Progenitor cell of endocrine pancreas (in vitro differentiated cells): ENCODE data around the gene PPME1. TPM values are rescaled to one million over a fixed set of nuclear protein-coding genes. Genes with fewer than 3 reads are reported as not detected.
"Not testable (repeated sequence)": the region's sequence is repeated elsewhere in the genome, so short reads cannot be mapped to it uniquely, and the experiment has no call there.

Experiments
- DNase-seq: peaks from one replicate; pipeline ENCODE4 v3.0.0; 2021; ENCODE audit warnings: low spot score; ENCODE audit not compliant: unreplicated experiment
- H3K27ac Mint-ChIP-seq: 2 replicates; pipeline ENCODE4 v1.8.0; 2021; ENCODE audit warnings: mild to moderate bottlenecking, moderate library complexity, mixed read lengths
- H3K27me3 Mint-ChIP-seq: 2 replicates; pipeline ENCODE4 v1.8.0; 2021; ENCODE audit warnings: mixed read lengths
- H3K36me3 Mint-ChIP-seq: 2 replicates; pipeline ENCODE4 v1.8.0; 2022; ENCODE audit warnings: mixed read lengths; ENCODE audit not compliant: insufficient read depth
- H3K4me1 Mint-ChIP-seq: 2 replicates; pipeline ENCODE4 v1.8.0; 2021; ENCODE audit warnings: low read depth, mixed read lengths
- H3K4me3 Mint-ChIP-seq: 2 replicates; pipeline ENCODE4 v1.8.0; 2021; ENCODE audit warnings: low read depth, mild to moderate bottlenecking, moderate library complexity, mixed read lengths
- H3K9me3 Mint-ChIP-seq: 2 replicates; pipeline ENCODE4 v1.8.0; 2021; ENCODE audit warnings: low read depth, mixed read lengths
- total RNA-seq: library from RNA; stranded (reverse); gene quantifications from 2 replicates; pipeline ENCODE4 v1.2.1, GENCODE V29; 2021
- TF ChIP-seq, protein P1 (sequence below): fragments of 200-600 bp; sonication (generic); IDR thresholded peaks from one replicate; pipeline ENCODE4 v1.5.0; 2021; ENCODE audit warnings: antibody characterized with exemption, mild to moderate bottlenecking; ENCODE audit not compliant: unreplicated experiment

PPME1 gene
- total RNA-seq, 1 donor from 2014 or later = 45.9 TPM

DNA sequence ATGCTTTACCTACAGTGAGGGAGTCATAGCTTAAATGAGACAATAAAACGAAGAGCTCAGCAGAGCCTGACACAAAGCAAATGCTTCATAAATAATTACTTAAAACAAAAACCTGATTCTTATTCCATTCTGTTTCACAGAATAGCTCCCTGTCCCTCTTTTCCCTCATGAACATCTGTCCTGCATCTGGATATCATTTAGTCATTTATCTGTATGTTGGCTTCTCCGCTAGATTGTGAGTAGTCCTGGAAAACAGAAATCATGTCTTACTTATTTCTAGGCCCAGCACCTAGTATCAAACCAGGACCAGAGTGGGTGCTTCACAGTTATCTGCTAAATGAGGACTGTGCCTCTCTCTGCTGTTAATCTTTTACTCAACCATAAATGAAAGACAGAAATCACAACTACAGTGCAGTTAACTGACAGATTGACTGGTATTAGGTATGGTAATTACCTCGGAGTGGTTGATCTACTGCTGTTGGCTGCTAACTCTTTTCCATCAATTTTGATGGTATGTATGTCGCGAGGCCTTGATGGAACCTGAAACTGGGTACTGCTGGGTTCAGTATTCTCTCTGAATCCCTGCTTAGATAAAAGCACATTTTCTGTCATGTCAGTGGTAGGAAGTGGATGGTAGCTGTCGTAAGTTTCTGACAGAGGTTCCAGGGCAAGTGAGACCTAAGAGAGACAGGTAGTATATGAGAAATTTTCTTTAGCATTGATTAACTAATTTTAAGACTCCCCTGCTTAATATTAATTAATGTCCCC, 31.8 kb upstream of the PPME1 start:
- peak overlapping the region; percentile 84 for H3K27ac Mint-ChIP-seq
- no peaks in the 10 kb centered on the region for H3K9me3 Mint-ChIP-seq
- no peak for DNase-seq
- H3K27me3 Mint-ChIP-seq = no peaks in the 10 kb centered on the region
- H3K36me3 Mint-ChIP-seq = peaks cover 13% of the 10 kb centered on the region
- H3K4me3 Mint-ChIP-seq = no peak overlapping the region
- H3K4me1 Mint-ChIP-seq = peaks cover 9% of the 10 kb centered on the region
- TF ChIP-seq, protein P1, sequence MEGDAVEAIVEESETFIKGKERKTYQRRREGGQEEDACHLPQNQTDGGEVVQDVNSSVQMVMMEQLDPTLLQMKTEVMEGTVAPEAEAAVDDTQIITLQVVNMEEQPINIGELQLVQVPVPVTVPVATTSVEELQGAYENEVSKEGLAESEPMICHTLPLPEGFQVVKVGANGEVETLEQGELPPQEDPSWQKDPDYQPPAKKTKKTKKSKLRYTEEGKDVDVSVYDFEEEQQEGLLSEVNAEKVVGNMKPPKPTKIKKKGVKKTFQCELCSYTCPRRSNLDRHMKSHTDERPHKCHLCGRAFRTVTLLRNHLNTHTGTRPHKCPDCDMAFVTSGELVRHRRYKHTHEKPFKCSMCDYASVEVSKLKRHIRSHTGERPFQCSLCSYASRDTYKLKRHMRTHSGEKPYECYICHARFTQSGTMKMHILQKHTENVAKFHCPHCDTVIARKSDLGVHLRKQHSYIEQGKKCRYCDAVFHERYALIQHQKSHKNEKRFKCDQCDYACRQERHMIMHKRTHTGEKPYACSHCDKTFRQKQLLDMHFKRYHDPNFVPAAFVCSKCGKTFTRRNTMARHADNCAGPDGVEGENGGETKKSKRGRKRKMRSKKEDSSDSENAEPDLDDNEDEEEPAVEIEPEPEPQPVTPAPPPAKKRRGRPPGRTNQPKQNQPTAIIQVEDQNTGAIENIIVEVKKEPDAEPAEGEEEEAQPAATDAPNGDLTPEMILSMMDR = no peak

DNA sequence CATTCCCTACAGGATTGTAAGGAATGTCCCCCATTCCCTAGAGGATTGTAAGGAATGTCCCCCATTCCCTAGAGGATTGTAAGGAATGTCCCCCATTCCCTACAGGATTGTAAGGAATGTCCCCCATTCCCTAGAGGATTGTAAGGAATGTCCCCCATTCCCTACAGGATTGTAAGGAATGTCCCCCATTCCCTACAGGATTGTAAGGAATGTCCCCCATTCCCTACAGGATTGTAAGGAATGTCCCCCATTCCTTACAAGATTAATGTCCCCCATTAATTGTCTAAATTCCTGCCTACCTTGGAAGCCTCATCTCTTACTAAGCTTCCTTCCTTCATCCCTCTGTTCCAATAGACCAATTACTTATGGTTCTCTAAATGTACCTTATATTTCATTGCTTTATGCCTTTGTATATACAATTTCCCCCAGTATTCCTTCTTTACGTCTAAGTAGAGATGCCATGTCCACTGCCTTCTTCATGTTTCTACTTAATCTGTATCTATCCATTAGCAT, 31.1 kb upstream of the PPME1 start:
- not testable (repeated sequence) for H3K4me1 Mint-ChIP-seq, H3K27ac Mint-ChIP-seq, DNase-seq, H3K9me3 Mint-ChIP-seq, H3K4me3 Mint-ChIP-seq, H3K27me3 Mint-ChIP-seq
- H3K36me3 Mint-ChIP-seq = peaks cover 13% of the 10 kb centered on the region

DNA sequence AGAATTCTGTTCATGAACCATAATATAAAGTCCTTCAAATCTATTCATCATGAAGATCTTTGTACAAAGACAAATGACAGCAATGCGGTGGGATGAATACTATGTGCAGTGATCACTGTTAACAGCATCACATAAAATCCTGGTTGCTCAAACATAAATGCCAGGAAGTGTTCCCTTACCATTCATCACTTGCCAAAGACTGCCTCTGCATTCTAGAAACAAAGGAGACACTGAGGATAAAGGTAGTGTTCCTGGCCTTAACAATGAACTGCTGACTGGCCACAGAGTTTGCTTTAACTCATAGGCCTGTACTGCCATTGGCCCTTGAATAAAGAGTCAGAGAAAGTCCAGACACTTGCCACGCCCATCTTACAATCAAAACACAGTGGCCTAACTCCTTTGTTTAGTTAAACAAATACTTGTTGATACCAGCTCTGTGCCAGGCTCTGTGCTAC, 29.8 kb upstream of the PPME1 start:
- TF ChIP-seq, protein P1 = no peak
- DNase-seq = no peak
- Mint-ChIP-seq H3K4me1 (peaks cover 9% of the 10 kb centered on the region), H3K36me3 (peaks cover 18% of the 10 kb centered on the region), H3K27ac (peak overlapping the region; percentile 80), H3K9me3 (peaks cover 5% of the 10 kb centered on the region), H3K27me3 (no peaks in the 10 kb centered on the region), H3K4me3 (no peak overlapping the region)

DNA sequence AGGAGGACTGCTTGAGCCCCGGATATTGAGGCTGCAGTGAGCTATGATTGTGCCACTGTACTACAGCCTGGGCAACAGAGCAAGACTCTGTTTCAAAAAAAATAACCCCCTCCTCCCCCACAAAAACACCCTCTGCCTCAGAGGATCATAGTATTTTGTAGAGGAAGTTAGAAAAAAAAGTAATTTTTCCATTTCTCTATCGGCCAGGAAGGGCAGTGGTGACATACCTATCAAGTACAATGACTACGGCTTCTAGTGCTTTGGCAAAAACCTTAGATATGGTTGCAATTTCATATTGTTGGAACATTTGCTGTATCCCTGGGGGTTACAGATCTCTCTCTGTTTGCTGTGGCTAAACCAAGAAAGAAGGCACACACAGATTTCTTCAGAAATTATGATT, 29.2 kb upstream of the PPME1 start:
- TF ChIP-seq, protein P1 = no peak
- Mint-ChIP-seq H3K4me1 (peaks cover 9% of the 10 kb centered on the region), H3K9me3 (peaks cover 5% of the 10 kb centered on the region), H3K27ac (no peak overlapping the region), H3K27me3 (no peaks in the 10 kb centered on the region), H3K36me3 (peaks cover 17% of the 10 kb centered on the region), H3K4me3 (no peak overlapping the region)
- no peak for DNase-seq

DNA sequence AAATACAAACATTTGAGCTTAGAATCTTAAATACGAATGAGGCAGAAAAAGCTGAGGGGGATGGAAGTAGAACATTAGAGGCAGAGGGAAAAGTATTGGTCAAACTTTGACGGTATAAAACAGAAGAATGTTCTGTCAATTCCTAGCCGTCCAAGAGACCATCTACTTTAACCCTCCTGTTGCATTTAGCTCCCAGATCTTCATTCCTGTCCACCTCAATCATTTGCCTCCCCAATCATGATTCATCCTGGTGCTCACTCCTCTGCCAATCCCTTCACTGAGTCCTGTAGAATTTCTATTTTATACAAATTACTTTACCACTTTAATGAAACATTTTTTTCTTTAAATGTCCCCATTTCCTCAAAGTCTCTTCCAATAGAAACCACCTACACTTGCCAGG, 28.5 kb upstream of the PPME1 start:
- DNase-seq = no peak
- Mint-ChIP-seq H3K9me3 (peaks cover 5% of the 10 kb centered on the region), H3K27me3 (no peaks in the 10 kb centered on the region), H3K36me3 (peaks cover 17% of the 10 kb centered on the region), H3K27ac (no peak overlapping the region), H3K4me3 (no peak overlapping the region), H3K4me1 (peaks cover 7% of the 10 kb centered on the region)
- TF ChIP-seq, protein P1 = no peak

DNA sequence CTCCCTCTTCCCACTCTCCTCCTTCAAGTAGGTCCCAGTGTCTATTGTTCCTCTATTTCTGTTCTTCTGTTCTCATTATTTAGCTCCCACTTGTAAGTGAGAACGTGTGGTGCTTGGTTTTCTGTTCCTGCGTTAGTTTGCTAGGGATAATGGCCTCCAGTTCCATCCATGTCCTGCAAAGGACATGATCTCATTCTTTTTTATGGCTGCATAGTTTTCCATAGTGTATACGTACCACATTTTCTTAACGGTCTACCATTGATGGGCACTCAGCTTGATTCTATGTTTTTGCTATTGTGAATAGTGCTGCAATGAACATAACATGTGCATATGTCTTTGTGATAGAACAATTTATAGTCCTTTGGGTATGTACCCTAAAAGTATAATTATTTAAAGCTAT, 26.5 kb upstream of the PPME1 start:
- TF ChIP-seq, protein P1 = no peak
- Mint-ChIP-seq H3K4me1 (peaks cover 9% of the 10 kb centered on the region), H3K4me3 (no peak overlapping the region), H3K9me3 (peaks cover 5% of the 10 kb centered on the region), H3K27ac (no peak overlapping the region), H3K36me3 (peaks cover 9% of the 10 kb centered on the region), H3K27me3 (no peaks in the 10 kb centered on the region)
- no peak for DNase-seq
